ENCODE measurements around the gene IGFLR1. TPM values are rescaled to one million over a fixed set of nuclear protein-coding genes. Genes with fewer than 3 reads are reported as not detected.
A peak's percentile ranks its signal among the peaks of the same experiment; 100 is the strongest.

IGFLR1 gene
- polyA plus RNA-seq, 2 of the 4 experiments (the other 2 are of a cell fraction) = 6.4 to 14.4 TPM

DNA sequence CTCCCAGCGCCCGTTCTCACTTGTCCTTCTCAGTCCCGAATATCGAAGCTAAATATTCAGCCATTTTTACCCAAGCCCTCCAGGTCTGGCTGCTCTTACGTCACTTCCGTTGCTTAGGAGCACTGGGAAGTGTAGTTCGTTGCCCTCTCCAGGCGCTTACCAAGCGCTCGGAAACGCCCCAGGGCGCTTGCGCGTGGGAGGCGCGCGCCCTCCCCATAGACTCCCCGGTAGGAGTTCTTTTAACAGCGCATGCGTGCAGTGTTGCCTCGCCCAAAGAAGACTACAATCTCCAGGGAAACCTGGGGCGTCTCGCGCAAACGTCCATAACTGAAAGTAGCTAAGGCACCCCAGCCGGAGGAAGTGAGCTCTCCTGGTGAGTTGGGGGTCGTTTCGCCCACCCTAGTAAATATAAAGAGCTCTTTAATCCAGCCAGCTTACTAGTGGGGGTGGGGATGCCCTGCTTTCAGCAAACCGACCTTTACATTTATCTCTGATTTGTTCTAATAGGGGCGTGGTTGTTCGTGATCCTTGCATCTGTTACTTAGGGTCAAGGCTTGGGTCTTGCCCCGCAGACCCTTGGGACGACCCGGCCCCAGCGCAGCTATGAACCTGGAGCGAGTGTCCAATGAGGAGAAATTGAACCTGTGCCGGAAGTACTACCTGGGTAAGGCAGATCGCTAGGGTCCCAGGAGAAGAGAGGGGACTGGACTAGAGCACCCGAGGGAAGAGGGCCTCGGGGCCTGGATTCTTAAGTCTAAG is 3.3 kb upstream of the IGFLR1 start, which contains the start of the genes PSENEN and U2AF1L4:
PSENEN (plus strand) TSS at position 324 of the 759 bp plus-strand sequence; CDS start at position 604, 280 bp downstream.
U2AF1L4 (minus strand) TSS at position 91 of the 759 bp plus-strand sequence; CDS start at position 64, 27 bp downstream.
- peak; percentile 54 to 70 for ATAC-seq
- peaks cover 35% of the 10 kb centered on the region for H3K4me1 ChIP-seq
- ChIA-PET POLR2A (interaction anchor here (0.6 to 1.7 kb wide), 15 partner anchors 12 to 745 kb away, joined by 3 to 10 read pairs (median 4); partner anchors contain the start of genes COX6B1, GRAMD1A, POLR2I and PROSER3), CTCF (interaction anchor here (0.5 to 3.8 kb wide), 22 partner anchors 8 to 235 kb away, joined by 3 to 29 read pairs (median 4); no protein-coding TSS in a partner anchor)
- H3K27ac ChIP-seq = peak within 1 kb of the TSS; percentile 93 to 97
- peak; percentile 68 to 78; a peak in 3 of 5 replicates for TF ChIP-seq JUN (IDR thresholded peaks at IDR 0.05)
- TF ChIP-seq, protein P1, sequence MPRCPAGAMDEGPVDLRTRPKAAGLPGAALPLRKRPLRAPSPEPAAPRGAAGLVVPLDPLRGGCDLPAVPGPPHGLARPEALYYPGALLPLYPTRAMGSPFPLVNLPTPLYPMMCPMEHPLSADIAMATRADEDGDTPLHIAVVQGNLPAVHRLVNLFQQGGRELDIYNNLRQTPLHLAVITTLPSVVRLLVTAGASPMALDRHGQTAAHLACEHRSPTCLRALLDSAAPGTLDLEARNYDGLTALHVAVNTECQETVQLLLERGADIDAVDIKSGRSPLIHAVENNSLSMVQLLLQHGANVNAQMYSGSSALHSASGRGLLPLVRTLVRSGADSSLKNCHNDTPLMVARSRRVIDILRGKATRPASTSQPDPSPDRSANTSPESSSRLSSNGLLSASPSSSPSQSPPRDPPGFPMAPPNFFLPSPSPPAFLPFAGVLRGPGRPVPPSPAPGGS (IDR thresholded peaks at IDR 0.05) = no peak; the same call in none of the 3 replicates
- TF ChIP-seq HEYL (CRISPR knock-in tag; IDR thresholded peaks at IDR 0.05) = no peak
- no peak for TF ChIP-seq TFCP2L1 (CRISPR knock-in tag; IDR thresholded peaks at IDR 0.05)
- TF ChIP-seq RFX5 (IDR thresholded peaks at IDR 0.05) = no peak
- peak; percentile 38; the same call in 1 of the 2 replicates for TF ChIP-seq KDM5A (IDR thresholded peaks at IDR 0.05)
- no peak for TF ChIP-seq NR3C1 (IDR thresholded peaks at IDR 0.05)
- no peak for TF ChIP-seq KDM1A (IDR thresholded peaks at IDR 0.05; ENCODE audit: low read depth)
- TF ChIP-seq HDAC2 (IDR thresholded peaks at IDR 0.05) = no peak
- no peak for TF ChIP-seq SMC3 (IDR thresholded peaks at IDR 0.05)
- no peak for TF ChIP-seq EHF (CRISPR knock-in tag; IDR thresholded peaks at IDR 0.05)
- 0 out of 2 replicates have a peak, but pooled peaks have one; percentile 28 for TF ChIP-seq TP53 (CRISPR knock-in tag; IDR thresholded peaks at IDR 0.05)
- TF ChIP-seq ZSCAN20 (CRISPR knock-in tag; IDR thresholded peaks at IDR 0.05) = no peak
- TF ChIP-seq, protein P2, sequence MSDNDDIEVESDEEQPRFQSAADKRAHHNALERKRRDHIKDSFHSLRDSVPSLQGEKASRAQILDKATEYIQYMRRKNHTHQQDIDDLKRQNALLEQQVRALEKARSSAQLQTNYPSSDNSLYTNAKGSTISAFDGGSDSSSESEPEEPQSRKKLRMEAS (IDR thresholded peaks at IDR 0.05) = peak; percentile 4; the same call in 1 of the 2 replicates
- no peak; the same call in 1 of the 2 replicates for TF ChIP-seq PHF8 (IDR thresholded peaks at IDR 0.05; ENCODE audit: borderline replicate concordance, low read depth)
- TF ChIP-seq MYC (IDR thresholded peaks at IDR 0.05; ENCODE audit: borderline replicate concordance, low read length) = 0 out of 2 replicates have a peak, but pooled peaks have one; percentile 1
- TF ChIP-seq, protein P3, sequence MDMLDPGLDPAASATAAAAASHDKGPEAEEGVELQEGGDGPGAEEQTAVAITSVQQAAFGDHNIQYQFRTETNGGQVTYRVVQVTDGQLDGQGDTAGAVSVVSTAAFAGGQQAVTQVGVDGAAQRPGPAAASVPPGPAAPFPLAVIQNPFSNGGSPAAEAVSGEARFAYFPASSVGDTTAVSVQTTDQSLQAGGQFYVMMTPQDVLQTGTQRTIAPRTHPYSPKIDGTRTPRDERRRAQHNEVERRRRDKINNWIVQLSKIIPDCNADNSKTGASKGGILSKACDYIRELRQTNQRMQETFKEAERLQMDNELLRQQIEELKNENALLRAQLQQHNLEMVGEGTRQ (IDR thresholded peaks at IDR 0.05) = no peak; the same call in 1 of the 2 replicates
- peak in 1 of 2 experiments; percentile 64; a peak in 1 of 4 replicates for TF ChIP-seq CEBPB (IDR thresholded peaks at IDR 0.05)
- TF ChIP-seq CBX2 (IDR thresholded peaks at IDR 0.05; ENCODE audit: borderline replicate concordance, low read depth) = no peak
- peak; percentile 67 for TF ChIP-seq POLR2A (IDR thresholded peaks at IDR 0.05; ENCODE audit: low read length)
- 1% methylated on average over 40 of the region's 40 CpGs for WGBS (ENCODE audit: missing lambda C conversion rate)
- peak within 1 kb of the TSS; percentile 83 for H3K4me2 ChIP-seq
- FAIRE-seq = peak; percentile 99
- H3K9me3 ChIP-seq = no peaks in the 10 kb centered on the region
- H3K4me3 ChIP-seq = peak within 1 kb of the TSS; percentile 79
- DNase-seq (ENCODE audit: low read depth in 1 of 2, low spot score in 1 of 2) = peak; percentile 99 to 100

DNA sequence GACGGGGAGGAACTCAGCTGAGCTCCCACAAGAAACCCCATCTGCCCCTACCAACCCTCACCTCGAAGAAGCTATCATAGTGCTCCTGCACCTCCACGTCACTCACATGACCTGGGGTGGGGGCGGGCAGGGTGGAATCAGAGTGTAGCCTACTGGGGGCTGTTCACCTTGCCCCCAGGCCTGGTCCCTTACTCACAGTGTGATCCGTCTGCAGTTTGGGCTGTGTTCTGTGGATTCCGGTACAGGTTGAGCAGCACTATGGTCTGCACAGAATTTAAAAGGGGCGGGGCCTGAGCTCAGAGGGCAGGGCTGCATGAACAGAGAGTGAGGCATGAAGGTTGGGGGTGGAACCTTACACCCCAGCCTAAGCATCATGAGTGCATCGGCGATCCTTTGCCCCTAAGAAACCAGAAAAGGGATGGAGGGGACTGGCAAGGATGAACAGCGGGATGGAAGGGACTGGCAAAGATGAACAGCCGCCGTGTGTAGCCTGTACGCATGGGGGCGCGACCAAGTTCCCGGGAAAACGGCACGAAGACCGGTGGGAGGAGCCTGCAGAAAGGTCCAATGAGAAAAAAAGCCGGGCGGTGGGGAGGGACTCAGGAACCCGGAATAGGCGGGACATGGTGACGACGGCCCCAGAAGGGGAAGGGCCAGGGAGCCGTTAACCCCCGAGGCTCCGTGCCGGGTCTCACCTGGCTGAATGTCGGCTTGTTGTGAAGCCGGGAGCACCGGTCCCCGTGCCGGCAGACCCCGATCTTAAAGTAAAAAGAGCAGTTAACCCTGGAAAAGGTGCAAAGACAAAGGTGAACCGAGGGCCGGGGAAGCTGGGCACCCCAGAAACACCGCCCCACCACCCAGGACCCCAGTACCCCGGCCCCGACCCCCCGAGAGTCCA is 2.4 kb upstream of the IGFLR1 start:
- H3K4me3 ChIP-seq = peak overlapping the region; percentile 79
- FAIRE-seq = peak; percentile 92
- POLR2A ChIA-PET = interaction anchor here (0.6 to 1.7 kb wide), 18 partner anchors 10 to 744 kb away, joined by 3 to 10 read pairs (median 4); partner anchors contain the start of genes COX6B1, GRAMD1A, POLR2I and PROSER3
- TF ChIP-seq ZC3H11A (IDR thresholded peaks at IDR 0.05) = no peak
- TF ChIP-seq, protein P2 (IDR thresholded peaks at IDR 0.05) = peak; percentile 86
- TF ChIP-seq SMC3 (IDR thresholded peaks at IDR 0.05) = peak; percentile 52; the same call in 2 of the 3 replicates
- TF ChIP-seq POLR2A (IDR thresholded peaks at IDR 0.05; ENCODE audit: low read length) = peak; percentile 52; the same call in 1 of the 2 replicates
- TF ChIP-seq PHF8 (IDR thresholded peaks at IDR 0.05; ENCODE audit: borderline replicate concordance, low read depth) = peak; percentile 88
- no peak for TF ChIP-seq SREBF2 (IDR thresholded peaks at IDR 0.05)
- no peak for TF ChIP-seq POLR2AphosphoS2 (conservative IDR thresholded peaks at IDR 0.05; ENCODE audit: low read length)
- TF ChIP-seq MAZ (IDR thresholded peaks at IDR 0.05; ENCODE audit: borderline replicate concordance, low read depth, low read length) = 0 out of 2 replicates have a peak, but pooled peaks have one; percentile 9
- TF ChIP-seq FOSL2 (IDR thresholded peaks at IDR 0.05) = no peak
- peak; percentile 8; the same call in 1 of the 2 replicates for TF ChIP-seq FOSL2 (CRISPR knock-in tag; IDR thresholded peaks at IDR 0.05)
- TF ChIP-seq RAD21 (conservative IDR thresholded peaks at IDR 0.05 in 1 of 2, IDR thresholded peaks at IDR 0.05 in 1 of 2) = no peak
- peak; percentile 94 to 97 for TF ChIP-seq JUN (IDR thresholded peaks at IDR 0.05)
- TF ChIP-seq NFE2L2 (conservative IDR thresholded peaks at IDR 0.05; ENCODE audit: low read length) = peak; percentile 16; the same call in 1 of the 2 replicates
- 0 out of 2 replicates have a peak, but pooled peaks have one; percentile 36 for TF ChIP-seq RFX5 (IDR thresholded peaks at IDR 0.05)
- TF ChIP-seq, protein P4, sequence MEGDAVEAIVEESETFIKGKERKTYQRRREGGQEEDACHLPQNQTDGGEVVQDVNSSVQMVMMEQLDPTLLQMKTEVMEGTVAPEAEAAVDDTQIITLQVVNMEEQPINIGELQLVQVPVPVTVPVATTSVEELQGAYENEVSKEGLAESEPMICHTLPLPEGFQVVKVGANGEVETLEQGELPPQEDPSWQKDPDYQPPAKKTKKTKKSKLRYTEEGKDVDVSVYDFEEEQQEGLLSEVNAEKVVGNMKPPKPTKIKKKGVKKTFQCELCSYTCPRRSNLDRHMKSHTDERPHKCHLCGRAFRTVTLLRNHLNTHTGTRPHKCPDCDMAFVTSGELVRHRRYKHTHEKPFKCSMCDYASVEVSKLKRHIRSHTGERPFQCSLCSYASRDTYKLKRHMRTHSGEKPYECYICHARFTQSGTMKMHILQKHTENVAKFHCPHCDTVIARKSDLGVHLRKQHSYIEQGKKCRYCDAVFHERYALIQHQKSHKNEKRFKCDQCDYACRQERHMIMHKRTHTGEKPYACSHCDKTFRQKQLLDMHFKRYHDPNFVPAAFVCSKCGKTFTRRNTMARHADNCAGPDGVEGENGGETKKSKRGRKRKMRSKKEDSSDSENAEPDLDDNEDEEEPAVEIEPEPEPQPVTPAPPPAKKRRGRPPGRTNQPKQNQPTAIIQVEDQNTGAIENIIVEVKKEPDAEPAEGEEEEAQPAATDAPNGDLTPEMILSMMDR (IDR thresholded peaks at IDR 0.05) = peak; percentile 46

More for the DNA sequence above, 2.4 kb upstream of the IGFLR1 start:
- DNase-seq (ENCODE audit: low read depth in 1 of 2, low spot score in 1 of 2) = peak; percentile 98 to 99
- CTCF ChIA-PET = interaction anchor here (0.6 to 3.8 kb wide), 30 partner anchors 8 to 309 kb away, joined by 3 to 29 read pairs (median 4); partner anchors contain the start of gene THAP8
- Histone ChIP-seq H3K27ac (peak overlapping the region; percentile 93 to 97), H3K4me1 (peaks cover 40% of the 10 kb centered on the region), H3K9me3 (no peaks in the 10 kb centered on the region), H3K4me2 (peak overlapping the region; percentile 80)
- ATAC-seq = peak; percentile 60 to 72
- WGBS (ENCODE audit: missing lambda C conversion rate) = 10% methylated on average over 41 of the region's 41 CpGs
